HepG2 (cell line): ENCODE data around the gene LY6G5B. TPM values are rescaled to one million over a fixed set of nuclear protein-coding genes. Genes with fewer than 3 reads are reported as not detected.

Experiments used
- BCL3 ChIP-seq: sonication (generic); formaldehyde crosslinking; IDR thresholded peaks from 2 replicates; pipeline ENCODE4 v1.5.1; 2020; ENCODE audit warnings: mild to moderate bottlenecking, missing genetic modification reagents, moderate library complexity
- CCAR2 ChIP-seq: fragments of 200-400 bp; formaldehyde crosslinking; optimal IDR thresholded peaks from 2 replicates; pipeline ENCODE3; 2018; ENCODE audit warnings: low read depth, mild to moderate bottlenecking, low read length, moderate library complexity
- ELK4 ChIP-seq: sonication (generic); formaldehyde crosslinking; IDR thresholded peaks from 2 replicates; pipeline ENCODE4 v1.9.0; 2021; ENCODE audit warnings: missing genetic modification reagents, borderline replicate concordance
- FOSL2 ChIP-seq: sonication (generic); formaldehyde crosslinking; IDR thresholded peaks from 2 replicates; pipeline ENCODE4 v1.4.0; 2020; ENCODE audit warnings: missing genetic modification reagents
- HDAC2 ChIP-seq: sonication (generic); formaldehyde crosslinking; IDR thresholded peaks from 2 replicates; pipeline ENCODE4 v1.4.0; 2020; ENCODE audit warnings: missing genetic modification reagents
- IRF9 ChIP-seq: sonication (generic); formaldehyde crosslinking; IDR thresholded peaks from 2 replicates; pipeline ENCODE4 v1.8.0; 2022; ENCODE audit warnings: missing genetic modification reagents, mild to moderate bottlenecking, borderline replicate concordance
- KLF16 ChIP-seq, 2 experiments: sonication (generic) in 1 of 2; formaldehyde crosslinking in 1 of 2; IDR thresholded peaks; 2 replicates each; pipeline versions ENCODE4 v1.6.1 to v1.8.0; 2016 to 2023; ENCODE audit warnings: missing genetic modification reagents in 2 of 2, missing compliant biosample characterization in 1 of 2
- LCORL ChIP-seq, 2 experiments: fragments of 450-650 bp in 1 of 2; sonication (generic) in 1 of 2; formaldehyde crosslinking in 1 of 2; IDR thresholded peaks; 2 replicates each; pipeline versions ENCODE4 v1.5.0 to v1.6.1; 2017 to 2020; ENCODE audit warnings: antibody characterized with exemption in 1 of 2, missing genetic modification reagents in 1 of 2
- MXD4 ChIP-seq: IDR thresholded peaks from 2 replicates; pipeline ENCODE4 v1.6.1; 2016; ENCODE audit warnings: mild to moderate bottlenecking, missing biosample characterization, missing genetic modification reagents
- NFAT5 ChIP-seq: sonication (generic); formaldehyde crosslinking; IDR thresholded peaks from 2 replicates; pipeline ENCODE4 v1.4.0; 2020; ENCODE audit warnings: missing genetic modification reagents
- PRDM4 ChIP-seq: sonication (generic); formaldehyde crosslinking; IDR thresholded peaks from 2 replicates; pipeline ENCODE4 v1.9.0; 2021; ENCODE audit warnings: missing genetic modification reagents, borderline replicate concordance
- SMYD3 ChIP-seq: sonication (generic); formaldehyde crosslinking; IDR thresholded peaks from 2 replicates; pipeline ENCODE4 v1.8.1; 2023; ENCODE audit warnings: mild to moderate bottlenecking, missing genetic modification reagents
- TCF12 ChIP-seq, 2 experiments: fragments of 450-650 bp in 1 of 2; sonication (generic) in 1 of 2; formaldehyde crosslinking in 1 of 2; IDR thresholded peaks; 2 replicates each; pipeline versions ENCODE4 v1.6.1 to v1.8.0; 2017 to 2022; ENCODE audit warnings: antibody characterized with exemption in 1 of 2, mild to moderate bottlenecking in 1 of 2, missing genetic modification reagents in 1 of 2, moderate library complexity in 1 of 2
- ZNF33A ChIP-seq: sonication (generic); formaldehyde crosslinking; IDR thresholded peaks from 2 replicates; pipeline ENCODE4 v1.5.1; 2020; ENCODE audit warnings: missing genetic modification reagents, mild to moderate bottlenecking, moderate library complexity, borderline replicate concordance
- ZNF431 ChIP-seq: sonication (generic); formaldehyde crosslinking; IDR thresholded peaks from 2 replicates; pipeline ENCODE4 v1.9.0; 2022; ENCODE audit warnings: missing genetic modification reagents, low read depth, mild to moderate bottlenecking, borderline replicate concordance
- polyA plus RNA-seq, 8 experiments: library from polyadenylated mRNA; depleted of rRNA in 3 of 8; stranded (reverse) in 7 of 8; unstranded in 1 of 8; fragments of >200 nt; fragmentation: Illumina TruSeq in 4 of 8; extraction: Trizol in 4 of 8; gene quantifications; 2 replicates each; pipeline versions ENCODE4 v1.2.1 to v1.2.3, GENCODE V29; 2011 to 2016; ENCODE audit warnings: low read depth in 4 of 8, missing spikeins in 1 of 8, mixed read lengths in 1 of 8; ENCODE audit not compliant: insufficient read depth in 1 of 8
- total RNA-seq, 5 experiments: library from RNA; depleted of rRNA; stranded (reverse); fragments of >200 nt; fragmentation: Illumina TruSeq; extraction: Trizol; gene quantifications; 2 replicates each; pipeline ENCODE4 v1.2.3, GENCODE V29; 2016; ENCODE audit warnings: low read depth in 1 of 5

The LY6G5B gene
- total and polyA plus RNA-seq, 2 of the 13 experiments (the other 11 are each of a cell fraction or from before 2014, with no cell fraction given), result 7.8 to 15.7 TPM

GRCh38 chr6:31665501-31666336 is 4.1 kb upstream of the LY6G5B start, which contains the start of gene CSNK2B (continued):
- TF ChIP-seq NFAT5 (0 out of 2 replicates have a peak, but pooled peaks have one; percentile 63), SMYD3 (CRISPR knock-in tag) (peak; percentile 97), FOSL2 (CRISPR knock-in tag) (0 out of 2 replicates have a peak, but pooled peaks have one; percentile 43), HDAC2 (CRISPR knock-in tag) (peak; percentile 30; the same call in 1 of the 2 replicates), KLF16 (CRISPR knock-in tag; IDR thresholded peaks at IDR 0.05) (peak; percentile 30; a peak in 1 of 4 replicates), ELK4 (CRISPR knock-in tag) (peak; percentile 91), ZNF431 (CRISPR knock-in tag) (no peak), TCF12 (IDR thresholded peaks at IDR 0.05) (no peak), TCF12 (CRISPR knock-in tag; IDR thresholded peaks at IDR 0.05) (no peak; the same call in 1 of the 2 replicates), ZNF33A (peak; percentile 18; the same call in 1 of the 2 replicates), MXD4 (CRISPR knock-in tag) (peak; percentile 62; the same call in 1 of the 2 replicates), CCAR2 (no peak), IRF9 (CRISPR knock-in tag) (peak; percentile 19; the same call in 1 of the 2 replicates), BCL3 (CRISPR knock-in tag) (no peak), PRDM4 (CRISPR knock-in tag) (peak; percentile 51; the same call in 1 of the 2 replicates), LCORL (IDR thresholded peaks at IDR 0.05) (peak; percentile 47; the same call in 1 of the 2 replicates), LCORL (CRISPR knock-in tag; IDR thresholded peaks at IDR 0.05) (no peak)
